Spleen (tissue), 11 donors: ENCODE data around the gene ADGRA1. TPM values are rescaled to one million over a fixed set of nuclear protein-coding genes. Genes with fewer than 3 reads are reported as not detected.

ENCODE experiments used
- DNase-seq: peaks from one replicate; pipeline ENCODE4 v3.0.0-alpha.2; 2020
- H3K27ac ChIP-seq, 8 donors: fragments of 200-600 bp; sonication (generic) in 7 of 8; 1 replicate in 4 of 8; 2 replicates in 4 of 8; pipeline versions ENCODE4 v1.5.0 to v1.8.0; 2016 to 2021; ENCODE audit warnings: inconsistent platforms in 4 of 8, mild to moderate bottlenecking in 4 of 8, moderate library complexity in 1 of 8
- H3K27me3 ChIP-seq, 7 donors: fragments of 200-600 bp; sonication (generic) in 6 of 7; replicated peaks in 1 of 7; 1 replicate in 4 of 7; 2 replicates in 3 of 7; pipeline versions ENCODE4 v1.5.0 to v1.8.0; 2016 to 2021; ENCODE audit warnings: inconsistent platforms in 3 of 7, mild to moderate bottlenecking in 1 of 7
- H3K36me3 ChIP-seq, 6 donors: fragments of 200-600 bp; sonication (generic) in 5 of 6; 1 replicate in 4 of 6; 2 replicates in 2 of 6; pipeline versions ENCODE4 v1.5.0 to v1.8.0; 2016 to 2021; ENCODE audit warnings: inconsistent platforms in 2 of 6
- H3K4me1 ChIP-seq, 6 donors: fragments of 200-600 bp; sonication (generic) in 5 of 6; 1 replicate in 3 of 6; 2 replicates in 3 of 6; pipeline versions ENCODE4 v1.5.0 to v1.8.0; 2016 to 2021; ENCODE audit warnings: inconsistent platforms in 3 of 6
- H3K4me3 ChIP-seq, 8 donors: fragments of 200-600 bp; sonication (generic) in 7 of 8; 1 replicate in 4 of 8; 2 replicates in 4 of 8; pipeline versions ENCODE4 v1.5.0 to v1.8.0; 2016 to 2021; ENCODE audit warnings: inconsistent platforms in 4 of 8, mild to moderate bottlenecking in 4 of 8, moderate library complexity in 2 of 8
- H3K9me3 ChIP-seq, 8 donors: fragments of 200-600 bp; sonication (generic) in 7 of 8; 1 replicate in 4 of 8; 2 replicates in 4 of 8; pipeline versions ENCODE4 v1.5.0 to v1.8.0; 2016 to 2021; ENCODE audit warnings: inconsistent platforms in 4 of 8
- POLR2A ChIP-seq, 3 donors: fragments of 450-650 bp; IDR thresholded peaks; one replicate each; pipeline ENCODE4 v1.5.1; 2017; ENCODE audit warnings: antibody characterized with exemption in 3 of 3, mild to moderate bottlenecking in 1 of 3
- POLR2AphosphoS5 ChIP-seq, 3 donors: sonication (generic); formaldehyde crosslinking; IDR thresholded peaks; one replicate each; pipeline ENCODE4 v1.5.1; 2017; ENCODE audit warnings: antibody characterized with exemption in 3 of 3
- WGBS, 5 donors: extraction: QIAGEN DNeasy Blood & Tissue Kit in 3 of 5; methylation state at CpG; one replicate each; pipeline versions ENCODE4 v1.1.5 to v1.1.7; 2013 to 2018; 5-methylcytosine and 5-hydroxymethylcytosine counted together
- intact Hi-C: fragments of 100-400 bp; cut with DNase I; formaldehyde crosslinking; loops from one replicate; pipeline ENCODE4 v1.15.0; 2023; ENCODE audit warnings: low total_unique reads
- polyA plus RNA-seq, 3 donors: library from polyadenylated mRNA; stranded (reverse); fragments of 200-250 nt; gene quantifications; one replicate each; pipeline ENCODE4 v1.2.1, GENCODE V29; 2013
- total RNA-seq, 7 donors: library from RNA; depleted of rRNA in 3 of 7; stranded (reverse); fragments of >200 nt in 3 of 7; fragmentation: NEBNext Ultra II Directional in 4 of 7; extraction: Animal tissue kit (Norgen Biotek cat#: 25700) in 4 of 7; gene quantifications; one replicate each; pipeline versions ENCODE4 v1.1.0 to v1.2.1, GENCODE V29; 2016 to 2021
- TF ChIP-seq, protein P1 (sequence below), 11 experiments: fragments of 200-600 bp in 7 of 11; fragments of 450-650 bp in 4 of 11; sonication (generic) in 4 of 11; IDR thresholded peaks in 8 of 11; conservative IDR thresholded peaks in 3 of 11; 1 replicate in 7 of 11; 2 replicates in 4 of 11; pipeline versions ENCODE4 v1.4.0 to v1.8.0; 2016 to 2021; ENCODE audit warnings: antibody characterized with exemption in 11 of 11, inconsistent platforms in 4 of 11, mild to moderate bottlenecking in 1 of 11
- donor health status: healthy with polysubstance abuse.
- donor health status: DM: no; HTN: no; CAD: no; lungs with moderate emphysema.
- donor health status: DM: no; HTN: no; CAD: no.
- donor health status: Bipolar disorder and iron deficiency.
- donor health status: healthy.
- donor health status: DM: no; HTN: no; CAD: no.
- donor health status: DM: yes; HTN: yes; CAD: no.

ADGRA1 gene
- total and polyA plus RNA-seq, 10 donors: 0.02 to 0.34 (median 0.19) TPM; not detected in 6

GRCh38 chr10:133047526-133048123, 40.1 kb upstream of the ADGRA1 start:
- WGBS, 5 donors: 82 to 91% (median 88%) methylated on average over 34 to 42 of the region's 42 CpGs
- Histone ChIP-seq H3K27me3 (peaks cover 0 to 61% (median 0%) of the 10 kb centered on the region in 7 donors), H3K27ac (no peak overlapping the region), H3K4me3 (no peak overlapping the region), H3K36me3 (no peaks in the 10 kb centered on the region), H3K4me1 (no peaks in the 10 kb centered on the region), H3K9me3 (no peaks in the 10 kb centered on the region)
- intact Hi-C loops: no loop called here
- no peak for DNase-seq
- TF ChIP-seq POLR2A (IDR thresholded peaks at IDR 0.05): no peak
- TF ChIP-seq, protein P1, sequence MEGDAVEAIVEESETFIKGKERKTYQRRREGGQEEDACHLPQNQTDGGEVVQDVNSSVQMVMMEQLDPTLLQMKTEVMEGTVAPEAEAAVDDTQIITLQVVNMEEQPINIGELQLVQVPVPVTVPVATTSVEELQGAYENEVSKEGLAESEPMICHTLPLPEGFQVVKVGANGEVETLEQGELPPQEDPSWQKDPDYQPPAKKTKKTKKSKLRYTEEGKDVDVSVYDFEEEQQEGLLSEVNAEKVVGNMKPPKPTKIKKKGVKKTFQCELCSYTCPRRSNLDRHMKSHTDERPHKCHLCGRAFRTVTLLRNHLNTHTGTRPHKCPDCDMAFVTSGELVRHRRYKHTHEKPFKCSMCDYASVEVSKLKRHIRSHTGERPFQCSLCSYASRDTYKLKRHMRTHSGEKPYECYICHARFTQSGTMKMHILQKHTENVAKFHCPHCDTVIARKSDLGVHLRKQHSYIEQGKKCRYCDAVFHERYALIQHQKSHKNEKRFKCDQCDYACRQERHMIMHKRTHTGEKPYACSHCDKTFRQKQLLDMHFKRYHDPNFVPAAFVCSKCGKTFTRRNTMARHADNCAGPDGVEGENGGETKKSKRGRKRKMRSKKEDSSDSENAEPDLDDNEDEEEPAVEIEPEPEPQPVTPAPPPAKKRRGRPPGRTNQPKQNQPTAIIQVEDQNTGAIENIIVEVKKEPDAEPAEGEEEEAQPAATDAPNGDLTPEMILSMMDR (IDR thresholded peaks at IDR 0.05 in 8 of 11, conservative IDR thresholded peaks at IDR 0.05 in 3 of 11): no peak
- no peak for TF ChIP-seq POLR2AphosphoS5 (IDR thresholded peaks at IDR 0.05)

DNA sequence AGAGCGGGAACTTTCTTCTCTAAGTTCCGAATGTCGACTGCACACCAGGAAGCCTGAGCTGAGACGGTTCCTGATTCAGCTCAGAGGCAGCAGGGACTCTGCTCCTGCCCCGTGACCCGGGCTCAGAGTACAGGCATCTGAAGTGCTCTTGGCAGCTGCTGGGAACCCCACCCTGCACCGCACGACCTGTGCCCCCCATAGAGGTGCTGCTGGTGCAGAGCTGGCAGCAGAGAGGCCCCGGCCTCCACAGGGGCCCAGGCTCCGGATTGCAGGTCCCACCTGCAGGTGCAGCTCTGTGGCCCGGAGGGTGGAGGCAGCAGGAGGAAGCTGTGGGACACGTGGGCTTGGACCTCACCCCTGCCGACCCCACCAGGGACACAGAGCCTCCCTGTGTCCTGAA, 39.5 kb upstream of the ADGRA1 start:
- Histone ChIP-seq H3K4me3 (no peak overlapping the region), H3K27ac (no peak overlapping the region), H3K27me3 (peaks cover 0 to 55% (median 0%) of the 10 kb centered on the region in 7 donors), H3K9me3 (no peaks in the 10 kb centered on the region), H3K36me3 (no peaks in the 10 kb centered on the region), H3K4me1 (no peaks in the 10 kb centered on the region)
- TF ChIP-seq, protein P1 (IDR thresholded peaks at IDR 0.05 in 8 of 11, conservative IDR thresholded peaks at IDR 0.05 in 3 of 11): no peak
- TF ChIP-seq POLR2AphosphoS5 (IDR thresholded peaks at IDR 0.05) (no peak), POLR2A (IDR thresholded peaks at IDR 0.05) (no peak)
- intact Hi-C loops: no loop called here
- WGBS, 5 donors: 19 to 37% (median 24%) methylated on average over 6 to 13 of the region's 13 CpGs
- DNase-seq: no peak

DNA sequence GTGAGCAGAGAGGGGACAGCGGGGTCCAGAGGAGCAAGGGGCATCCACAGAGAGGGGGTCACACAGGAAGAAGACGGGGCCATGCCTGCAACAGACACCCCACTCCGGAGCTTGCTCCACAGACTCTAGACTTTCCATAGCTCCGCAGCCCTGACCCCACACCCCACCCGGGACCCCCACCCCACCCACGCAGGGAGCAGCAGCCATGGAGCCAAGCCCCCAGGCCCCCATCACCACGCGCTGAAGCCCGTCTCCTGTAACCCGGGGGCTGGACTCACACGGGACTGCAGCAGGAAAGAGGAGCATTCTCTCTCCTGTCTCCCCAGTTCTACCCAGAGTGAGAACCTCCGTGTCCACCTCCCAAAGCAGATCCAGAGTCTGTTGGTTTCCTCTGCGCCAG, 38.8 kb upstream of the ADGRA1 start:
- WGBS, 5 donors: 84 to 92% (median 88%) methylated on average over 4 to 13 of the region's 13 CpGs
- intact Hi-C loops: no loop called here
- no peak overlapping the region for H3K4me3 ChIP-seq
- TF ChIP-seq POLR2AphosphoS5 (IDR thresholded peaks at IDR 0.05): no peak
- TF ChIP-seq, protein P1 (IDR thresholded peaks at IDR 0.05 in 8 of 11, conservative IDR thresholded peaks at IDR 0.05 in 3 of 11): no peak
- TF ChIP-seq POLR2A (IDR thresholded peaks at IDR 0.05): no peak
- H3K9me3 ChIP-seq: no peaks in the 10 kb centered on the region
- H3K36me3 ChIP-seq: no peaks in the 10 kb centered on the region
- H3K4me1 ChIP-seq: no peaks in the 10 kb centered on the region
- H3K27ac ChIP-seq: no peak overlapping the region
- peaks cover 0 to 48% (median 0%) of the 10 kb centered on the region in 7 donors for H3K27me3 ChIP-seq
- DNase-seq: no peak

GRCh38 chr10:133049639-133050038, 38.1 kb upstream of the ADGRA1 start:
- whole genome bisulfite sequencing, 5 donors: 69 to 93% (median 84%) methylated on average over 4 to 11 of the region's 11 CpGs
- H3K27me3 ChIP-seq: peaks cover 0 to 53% (median 0%) of the 10 kb centered on the region in 7 donors
- TF ChIP-seq POLR2A (IDR thresholded peaks at IDR 0.05) (no peak), POLR2AphosphoS5 (IDR thresholded peaks at IDR 0.05) (no peak)
- TF ChIP-seq, protein P1 (IDR thresholded peaks at IDR 0.05 in 8 of 11, conservative IDR thresholded peaks at IDR 0.05 in 3 of 11): no peak
- no peak overlapping the region for H3K27ac ChIP-seq
- intact Hi-C loops: no loop called here
- H3K4me3 ChIP-seq: no peak overlapping the region
- DNase-seq: no peak
- H3K4me1 ChIP-seq: no peaks in the 10 kb centered on the region
- no peaks in the 10 kb centered on the region for H3K9me3 ChIP-seq
- no peaks in the 10 kb centered on the region for H3K36me3 ChIP-seq
